ENCODE data around the gene AUTS2. TPM values are rescaled to one million over a fixed set of nuclear protein-coding genes. Genes with fewer than 3 reads are reported as not detected.

AUTS2 gene
- total RNA-seq, 1 experiment from 2014 or later = 50.0 TPM

DNA sequence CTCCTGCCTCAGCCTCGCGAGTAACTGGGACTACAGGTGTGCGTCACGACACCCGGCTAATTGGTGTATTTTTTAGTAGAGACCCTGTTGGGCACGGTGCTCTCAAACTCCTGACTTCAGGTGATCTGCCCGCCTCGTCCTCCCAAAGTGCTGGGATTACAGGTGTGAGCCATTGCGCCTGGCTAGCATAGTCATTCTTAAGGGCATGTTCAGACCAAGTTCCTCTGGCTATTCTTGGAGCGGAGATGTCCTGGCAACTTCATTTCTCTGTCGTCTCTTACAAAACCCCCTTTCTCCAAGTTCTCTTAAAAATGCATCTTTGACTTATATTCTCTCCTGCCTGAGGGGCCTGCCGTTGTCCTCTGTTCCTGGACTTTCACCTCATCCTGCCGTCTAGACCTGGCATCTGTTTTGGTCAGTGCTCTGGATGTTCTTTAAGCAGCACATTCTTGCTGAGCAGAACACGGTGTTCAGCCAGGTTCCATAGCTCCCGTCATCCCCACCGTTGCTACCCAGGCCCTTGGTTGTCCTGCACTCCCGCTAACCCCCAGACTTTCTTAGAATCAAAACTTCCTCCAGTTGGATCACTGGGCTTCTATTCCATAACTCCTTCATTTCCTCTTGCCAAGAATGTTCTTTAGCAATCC, 1023.8 kb downstream of the AUTS2 start (continued):
- no peak for TF ChIP-seq MYBL2 (CRISPR knock-in tag; IDR thresholded peaks at IDR 0.05)
- TF ChIP-seq, protein P1, sequence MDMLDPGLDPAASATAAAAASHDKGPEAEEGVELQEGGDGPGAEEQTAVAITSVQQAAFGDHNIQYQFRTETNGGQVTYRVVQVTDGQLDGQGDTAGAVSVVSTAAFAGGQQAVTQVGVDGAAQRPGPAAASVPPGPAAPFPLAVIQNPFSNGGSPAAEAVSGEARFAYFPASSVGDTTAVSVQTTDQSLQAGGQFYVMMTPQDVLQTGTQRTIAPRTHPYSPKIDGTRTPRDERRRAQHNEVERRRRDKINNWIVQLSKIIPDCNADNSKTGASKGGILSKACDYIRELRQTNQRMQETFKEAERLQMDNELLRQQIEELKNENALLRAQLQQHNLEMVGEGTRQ (CRISPR knock-in tag; IDR thresholded peaks at IDR 0.05) = no peak

DNA sequence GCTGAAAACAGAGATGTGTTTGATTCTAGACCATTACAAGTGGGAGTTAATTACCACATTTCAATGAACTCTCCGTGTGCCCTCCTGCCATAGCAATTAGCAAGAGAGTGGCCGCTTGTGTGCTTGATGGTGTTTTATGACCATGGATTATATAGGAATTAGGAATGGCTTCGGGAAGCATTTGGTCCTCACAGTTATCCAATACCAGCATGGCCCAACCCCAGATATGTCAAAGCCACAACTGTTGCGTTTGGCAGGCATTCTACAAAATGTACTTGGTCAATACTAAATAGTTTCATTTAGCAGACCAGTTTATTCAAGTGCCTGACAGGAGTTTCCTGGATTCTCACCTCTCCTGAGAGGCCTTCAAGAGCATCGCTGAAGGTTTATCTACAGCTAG, 1024.7 kb downstream of the AUTS2 start:
- ATAC-seq (no peak), DNase-seq (ENCODE audit: low spot score) (no peak)
- CTCF ChIA-PET = no interaction called here
- H3K27me3 Mint-ChIP-seq (ENCODE audit: low read depth) = peaks cover 4% of the 10 kb centered on the region
- H3K4me3 Mint-ChIP-seq = no peak overlapping the region
- no peaks in the 10 kb centered on the region for H3K36me3 Mint-ChIP-seq
- H3K4me1 Mint-ChIP-seq = peaks cover 29% of the 10 kb centered on the region
- no peak overlapping the region for H3K27ac Mint-ChIP-seq
- TF ChIP-seq, protein P2, sequence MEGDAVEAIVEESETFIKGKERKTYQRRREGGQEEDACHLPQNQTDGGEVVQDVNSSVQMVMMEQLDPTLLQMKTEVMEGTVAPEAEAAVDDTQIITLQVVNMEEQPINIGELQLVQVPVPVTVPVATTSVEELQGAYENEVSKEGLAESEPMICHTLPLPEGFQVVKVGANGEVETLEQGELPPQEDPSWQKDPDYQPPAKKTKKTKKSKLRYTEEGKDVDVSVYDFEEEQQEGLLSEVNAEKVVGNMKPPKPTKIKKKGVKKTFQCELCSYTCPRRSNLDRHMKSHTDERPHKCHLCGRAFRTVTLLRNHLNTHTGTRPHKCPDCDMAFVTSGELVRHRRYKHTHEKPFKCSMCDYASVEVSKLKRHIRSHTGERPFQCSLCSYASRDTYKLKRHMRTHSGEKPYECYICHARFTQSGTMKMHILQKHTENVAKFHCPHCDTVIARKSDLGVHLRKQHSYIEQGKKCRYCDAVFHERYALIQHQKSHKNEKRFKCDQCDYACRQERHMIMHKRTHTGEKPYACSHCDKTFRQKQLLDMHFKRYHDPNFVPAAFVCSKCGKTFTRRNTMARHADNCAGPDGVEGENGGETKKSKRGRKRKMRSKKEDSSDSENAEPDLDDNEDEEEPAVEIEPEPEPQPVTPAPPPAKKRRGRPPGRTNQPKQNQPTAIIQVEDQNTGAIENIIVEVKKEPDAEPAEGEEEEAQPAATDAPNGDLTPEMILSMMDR (IDR thresholded peaks at IDR 0.05) = no peak
- POLR2A ChIA-PET = no interaction called here
- no peaks in the 10 kb centered on the region for H3K9me3 Mint-ChIP-seq

DNA sequence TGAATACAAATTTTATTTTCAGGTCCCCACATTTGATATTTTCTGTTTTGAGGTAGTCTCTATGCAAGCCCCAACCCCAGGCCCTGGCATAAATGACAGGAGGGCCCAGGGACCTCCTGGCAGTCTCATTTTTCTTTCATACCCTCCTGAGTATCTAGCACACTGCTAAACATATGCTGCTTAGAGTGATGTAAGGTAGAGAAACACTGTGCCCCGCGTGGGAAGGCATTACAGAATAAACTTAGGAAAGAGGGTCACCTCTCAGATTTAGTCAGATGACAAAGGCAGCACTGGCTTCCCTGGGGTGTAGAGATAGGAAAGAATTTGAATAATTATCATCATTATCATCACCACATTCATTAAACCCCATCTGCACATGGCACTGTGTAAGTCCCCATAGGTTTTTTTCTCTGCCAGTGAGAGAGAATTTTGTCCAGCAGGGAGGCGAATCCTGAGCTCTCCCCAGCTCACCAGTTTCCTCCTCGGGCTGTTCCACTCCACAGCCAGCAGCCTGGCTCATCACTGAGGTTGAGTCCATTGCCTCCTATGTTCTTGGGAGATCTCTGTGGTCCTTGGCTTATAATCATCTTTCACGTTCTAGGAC, 1026.3 kb downstream of the AUTS2 start:
- ChIA-PET CTCF (no interaction called here), POLR2A (no interaction called here)
- no peaks in the 10 kb centered on the region for H3K36me3 Mint-ChIP-seq
- H3K9me3 Mint-ChIP-seq = no peaks in the 10 kb centered on the region
- TF ChIP-seq, protein P3, sequence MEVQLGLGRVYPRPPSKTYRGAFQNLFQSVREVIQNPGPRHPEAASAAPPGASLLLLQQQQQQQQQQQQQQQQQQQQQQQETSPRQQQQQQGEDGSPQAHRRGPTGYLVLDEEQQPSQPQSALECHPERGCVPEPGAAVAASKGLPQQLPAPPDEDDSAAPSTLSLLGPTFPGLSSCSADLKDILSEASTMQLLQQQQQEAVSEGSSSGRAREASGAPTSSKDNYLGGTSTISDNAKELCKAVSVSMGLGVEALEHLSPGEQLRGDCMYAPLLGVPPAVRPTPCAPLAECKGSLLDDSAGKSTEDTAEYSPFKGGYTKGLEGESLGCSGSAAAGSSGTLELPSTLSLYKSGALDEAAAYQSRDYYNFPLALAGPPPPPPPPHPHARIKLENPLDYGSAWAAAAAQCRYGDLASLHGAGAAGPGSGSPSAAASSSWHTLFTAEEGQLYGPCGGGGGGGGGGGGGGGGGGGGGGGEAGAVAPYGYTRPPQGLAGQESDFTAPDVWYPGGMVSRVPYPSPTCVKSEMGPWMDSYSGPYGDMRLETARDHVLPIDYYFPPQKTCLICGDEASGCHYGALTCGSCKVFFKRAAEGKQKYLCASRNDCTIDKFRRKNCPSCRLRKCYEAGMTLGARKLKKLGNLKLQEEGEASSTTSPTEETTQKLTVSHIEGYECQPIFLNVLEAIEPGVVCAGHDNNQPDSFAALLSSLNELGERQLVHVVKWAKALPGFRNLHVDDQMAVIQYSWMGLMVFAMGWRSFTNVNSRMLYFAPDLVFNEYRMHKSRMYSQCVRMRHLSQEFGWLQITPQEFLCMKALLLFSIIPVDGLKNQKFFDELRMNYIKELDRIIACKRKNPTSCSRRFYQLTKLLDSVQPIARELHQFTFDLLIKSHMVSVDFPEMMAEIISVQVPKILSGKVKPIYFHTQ (CRISPR knock-in tag; IDR thresholded peaks at IDR 0.05) = no peak
- TF ChIP-seq RORB (CRISPR knock-in tag; IDR thresholded peaks at IDR 0.05) = no peak
- no peak for TF ChIP-seq GRHL2 (CRISPR knock-in tag; IDR thresholded peaks at IDR 0.05; ENCODE audit: insufficient replicate concordance, severe bottlenecking)
- H3K4me3 Mint-ChIP-seq = no peak overlapping the region
- ATAC-seq (no peak), DNase-seq (ENCODE audit: low spot score) (no peak)
- H3K27me3 Mint-ChIP-seq (ENCODE audit: low read depth) = peaks cover 3% of the 10 kb centered on the region
- peaks cover 16% of the 10 kb centered on the region for H3K4me1 Mint-ChIP-seq
- H3K27ac Mint-ChIP-seq = no peak overlapping the region

DNA sequence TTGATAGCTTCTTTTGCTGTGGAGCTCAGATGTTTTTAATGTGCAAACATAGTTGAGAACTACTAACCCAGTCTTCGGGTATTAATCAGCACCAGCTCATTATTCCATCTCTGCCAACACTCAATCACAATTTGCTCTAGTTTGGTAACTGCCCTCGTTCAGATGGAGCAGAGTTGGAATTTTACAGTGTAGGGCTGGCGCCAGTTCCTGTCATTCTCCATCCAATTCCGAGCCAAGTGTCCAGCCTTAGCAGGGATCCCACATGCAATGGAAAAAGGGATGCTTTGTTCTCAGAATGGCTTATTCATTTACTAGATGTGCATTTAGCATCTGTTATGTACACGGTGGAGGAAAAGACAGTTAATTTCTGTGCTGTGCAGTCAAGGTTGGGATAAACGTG, 1029.2 kb downstream of the AUTS2 start:
- TF ChIP-seq, protein P4, sequence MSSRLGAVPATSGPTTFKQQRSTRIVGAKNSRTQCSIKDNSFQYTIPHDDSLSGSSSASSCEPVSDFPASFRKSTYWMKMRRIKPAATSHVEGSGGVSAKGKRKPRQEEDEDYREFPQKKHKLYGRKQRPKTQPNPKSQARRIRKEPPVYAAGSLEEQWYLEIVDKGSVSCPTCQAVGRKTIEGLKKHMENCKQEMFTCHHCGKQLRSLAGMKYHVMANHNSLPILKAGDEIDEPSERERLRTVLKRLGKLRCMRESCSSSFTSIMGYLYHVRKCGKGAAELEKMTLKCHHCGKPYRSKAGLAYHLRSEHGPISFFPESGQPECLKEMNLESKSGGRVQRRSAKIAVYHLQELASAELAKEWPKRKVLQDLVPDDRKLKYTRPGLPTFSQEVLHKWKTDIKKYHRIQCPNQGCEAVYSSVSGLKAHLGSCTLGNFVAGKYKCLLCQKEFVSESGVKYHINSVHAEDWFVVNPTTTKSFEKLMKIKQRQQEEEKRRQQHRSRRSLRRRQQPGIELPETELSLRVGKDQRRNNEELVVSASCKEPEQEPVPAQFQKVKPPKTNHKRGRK (CRISPR knock-in tag; IDR thresholded peaks at IDR 0.05; ENCODE audit: borderline replicate concordance) = no peak
- TF ChIP-seq FOXK1 (CRISPR knock-in tag; IDR thresholded peaks at IDR 0.05) (no peak), ATF1 (CRISPR knock-in tag; IDR thresholded peaks at IDR 0.05) (no peak), ZNF138 (CRISPR knock-in tag; conservative IDR thresholded peaks at IDR 0.05) (no peak), KAT7 (CRISPR knock-in tag; IDR thresholded peaks at IDR 0.05; ENCODE audit: borderline replicate concordance) (no peak), NFE2L1 (CRISPR knock-in tag; IDR thresholded peaks at IDR 0.05) (no peak), JAZF1 (CRISPR knock-in tag; IDR thresholded peaks at IDR 0.05) (no peak), CBFB (CRISPR knock-in tag; IDR thresholded peaks at IDR 0.05; ENCODE audit: low read depth) (no peak)
- TF ChIP-seq, protein P5, sequence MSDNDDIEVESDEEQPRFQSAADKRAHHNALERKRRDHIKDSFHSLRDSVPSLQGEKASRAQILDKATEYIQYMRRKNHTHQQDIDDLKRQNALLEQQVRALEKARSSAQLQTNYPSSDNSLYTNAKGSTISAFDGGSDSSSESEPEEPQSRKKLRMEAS (CRISPR knock-in tag; IDR thresholded peaks at IDR 0.05) = no peak
- TF ChIP-seq, protein P6, sequence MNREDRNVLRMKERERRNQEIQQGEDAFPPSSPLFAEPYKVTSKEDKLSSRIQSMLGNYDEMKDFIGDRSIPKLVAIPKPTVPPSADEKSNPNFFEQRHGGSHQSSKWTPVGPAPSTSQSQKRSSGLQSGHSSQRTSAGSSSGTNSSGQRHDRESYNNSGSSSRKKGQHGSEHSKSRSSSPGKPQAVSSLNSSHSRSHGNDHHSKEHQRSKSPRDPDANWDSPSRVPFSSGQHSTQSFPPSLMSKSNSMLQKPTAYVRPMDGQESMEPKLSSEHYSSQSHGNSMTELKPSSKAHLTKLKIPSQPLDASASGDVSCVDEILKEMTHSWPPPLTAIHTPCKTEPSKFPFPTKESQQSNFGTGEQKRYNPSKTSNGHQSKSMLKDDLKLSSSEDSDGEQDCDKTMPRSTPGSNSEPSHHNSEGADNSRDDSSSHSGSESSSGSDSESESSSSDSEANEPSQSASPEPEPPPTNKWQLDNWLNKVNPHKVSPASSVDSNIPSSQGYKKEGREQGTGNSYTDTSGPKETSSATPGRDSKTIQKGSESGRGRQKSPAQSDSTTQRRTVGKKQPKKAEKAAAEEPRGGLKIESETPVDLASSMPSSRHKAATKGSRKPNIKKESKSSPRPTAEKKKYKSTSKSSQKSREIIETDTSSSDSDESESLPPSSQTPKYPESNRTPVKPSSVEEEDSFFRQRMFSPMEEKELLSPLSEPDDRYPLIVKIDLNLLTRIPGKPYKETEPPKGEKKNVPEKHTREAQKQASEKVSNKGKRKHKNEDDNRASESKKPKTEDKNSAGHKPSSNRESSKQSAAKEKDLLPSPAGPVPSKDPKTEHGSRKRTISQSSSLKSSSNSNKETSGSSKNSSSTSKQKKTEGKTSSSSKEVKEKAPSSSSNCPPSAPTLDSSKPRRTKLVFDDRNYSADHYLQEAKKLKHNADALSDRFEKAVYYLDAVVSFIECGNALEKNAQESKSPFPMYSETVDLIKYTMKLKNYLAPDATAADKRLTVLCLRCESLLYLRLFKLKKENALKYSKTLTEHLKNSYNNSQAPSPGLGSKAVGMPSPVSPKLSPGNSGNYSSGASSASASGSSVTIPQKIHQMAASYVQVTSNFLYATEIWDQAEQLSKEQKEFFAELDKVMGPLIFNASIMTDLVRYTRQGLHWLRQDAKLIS (CRISPR knock-in tag; IDR thresholded peaks at IDR 0.05; ENCODE audit: borderline replicate concordance) = no peak
- H3K27me3 Mint-ChIP-seq (ENCODE audit: low read depth) = peaks cover 3% of the 10 kb centered on the region; the same call in 1 of the 2 replicates
- ChIA-PET CTCF (no interaction called here), POLR2A (no interaction called here)
- DNase-seq (ENCODE audit: low spot score) (no peak), ATAC-seq (no peak)
- no peaks in the 10 kb centered on the region for H3K36me3 Mint-ChIP-seq
- H3K4me3 Mint-ChIP-seq = no peak overlapping the region
- H3K9me3 Mint-ChIP-seq = no peaks in the 10 kb centered on the region
- H3K4me1 Mint-ChIP-seq = peaks cover 15% of the 10 kb centered on the region
- H3K27ac Mint-ChIP-seq = no peak overlapping the region
